Measurements from ENCODE around the gene USP21. TPM values are rescaled to one million over a fixed set of nuclear protein-coding genes. Genes with fewer than 3 reads are reported as not detected.

Gene USP21
- total and polyA plus RNA-seq, 9 of the 15 experiments (the other 6 are each of a cell fraction or from before 2014, with no cell fraction given) = 4.9 to 52.4 (median 21.6) TPM

DNA sequence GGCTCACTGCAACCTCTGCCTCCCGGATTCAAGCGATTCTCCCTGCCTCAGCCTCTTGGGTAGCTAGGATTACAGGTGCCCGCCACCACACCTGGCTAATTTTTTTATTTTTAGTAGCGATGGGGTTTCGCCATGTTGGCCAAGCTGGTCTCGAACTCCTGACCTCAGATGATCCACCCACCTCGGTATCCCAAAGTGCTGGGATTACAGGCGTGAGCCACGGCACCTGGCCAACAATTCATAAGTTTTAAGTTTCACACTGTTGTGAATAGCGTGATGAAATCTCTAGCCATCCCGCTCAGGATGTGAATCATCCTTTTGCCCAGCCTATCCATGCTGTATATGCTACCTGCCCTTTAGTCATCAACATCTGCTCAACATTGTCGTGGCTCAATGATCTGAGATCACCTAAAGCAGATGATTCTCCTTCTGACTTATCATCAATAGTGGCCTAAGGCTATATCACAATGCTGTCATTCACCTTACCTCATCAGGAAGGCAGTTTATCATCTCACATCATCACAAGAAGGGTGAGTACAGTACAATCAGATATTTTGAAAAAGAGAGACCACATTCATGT is 44.1 kb upstream of the USP21 start (continued):
- TF ChIP-seq STAG1 (CRISPR knock-in tag; IDR thresholded peaks at IDR 0.05; ENCODE audit: borderline replicate concordance) = no peak
- TF ChIP-seq, protein P1, sequence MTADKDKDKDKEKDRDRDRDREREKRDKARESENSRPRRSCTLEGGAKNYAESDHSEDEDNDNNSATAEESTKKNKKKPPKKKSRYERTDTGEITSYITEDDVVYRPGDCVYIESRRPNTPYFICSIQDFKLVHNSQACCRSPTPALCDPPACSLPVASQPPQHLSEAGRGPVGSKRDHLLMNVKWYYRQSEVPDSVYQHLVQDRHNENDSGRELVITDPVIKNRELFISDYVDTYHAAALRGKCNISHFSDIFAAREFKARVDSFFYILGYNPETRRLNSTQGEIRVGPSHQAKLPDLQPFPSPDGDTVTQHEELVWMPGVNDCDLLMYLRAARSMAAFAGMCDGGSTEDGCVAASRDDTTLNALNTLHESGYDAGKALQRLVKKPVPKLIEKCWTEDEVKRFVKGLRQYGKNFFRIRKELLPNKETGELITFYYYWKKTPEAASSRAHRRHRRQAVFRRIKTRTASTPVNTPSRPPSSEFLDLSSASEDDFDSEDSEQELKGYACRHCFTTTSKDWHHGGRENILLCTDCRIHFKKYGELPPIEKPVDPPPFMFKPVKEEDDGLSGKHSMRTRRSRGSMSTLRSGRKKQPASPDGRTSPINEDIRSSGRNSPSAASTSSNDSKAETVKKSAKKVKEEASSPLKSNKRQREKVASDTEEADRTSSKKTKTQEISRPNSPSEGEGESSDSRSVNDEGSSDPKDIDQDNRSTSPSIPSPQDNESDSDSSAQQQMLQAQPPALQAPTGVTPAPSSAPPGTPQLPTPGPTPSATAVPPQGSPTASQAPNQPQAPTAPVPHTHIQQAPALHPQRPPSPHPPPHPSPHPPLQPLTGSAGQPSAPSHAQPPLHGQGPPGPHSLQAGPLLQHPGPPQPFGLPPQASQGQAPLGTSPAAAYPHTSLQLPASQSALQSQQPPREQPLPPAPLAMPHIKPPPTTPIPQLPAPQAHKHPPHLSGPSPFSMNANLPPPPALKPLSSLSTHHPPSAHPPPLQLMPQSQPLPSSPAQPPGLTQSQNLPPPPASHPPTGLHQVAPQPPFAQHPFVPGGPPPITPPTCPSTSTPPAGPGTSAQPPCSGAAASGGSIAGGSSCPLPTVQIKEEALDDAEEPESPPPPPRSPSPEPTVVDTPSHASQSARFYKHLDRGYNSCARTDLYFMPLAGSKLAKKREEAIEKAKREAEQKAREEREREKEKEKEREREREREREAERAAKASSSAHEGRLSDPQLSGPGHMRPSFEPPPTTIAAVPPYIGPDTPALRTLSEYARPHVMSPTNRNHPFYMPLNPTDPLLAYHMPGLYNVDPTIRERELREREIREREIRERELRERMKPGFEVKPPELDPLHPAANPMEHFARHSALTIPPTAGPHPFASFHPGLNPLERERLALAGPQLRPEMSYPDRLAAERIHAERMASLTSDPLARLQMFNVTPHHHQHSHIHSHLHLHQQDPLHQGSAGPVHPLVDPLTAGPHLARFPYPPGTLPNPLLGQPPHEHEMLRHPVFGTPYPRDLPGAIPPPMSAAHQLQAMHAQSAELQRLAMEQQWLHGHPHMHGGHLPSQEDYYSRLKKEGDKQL (CRISPR knock-in tag; IDR thresholded peaks at IDR 0.05; ENCODE audit: borderline replicate concordance) = no peak
- TF ChIP-seq ATF7 (IDR thresholded peaks at IDR 0.05) = peak; percentile 81
- TF ChIP-seq CTBP1 (IDR thresholded peaks at IDR 0.05; ENCODE audit: borderline replicate concordance) = peak; percentile 92
- TF ChIP-seq TCF7 (IDR thresholded peaks at IDR 0.05; ENCODE audit: borderline replicate concordance) = no peak
- no peak for TF ChIP-seq KDM5B (IDR thresholded peaks at IDR 0.05; ENCODE audit: insufficient replicate concordance, low read depth, low read length)
- peak; percentile 21; the same call in 1 of the 2 replicates for TF ChIP-seq MTA3 (IDR thresholded peaks at IDR 0.05; ENCODE audit: borderline replicate concordance)
- TF ChIP-seq, protein P2, sequence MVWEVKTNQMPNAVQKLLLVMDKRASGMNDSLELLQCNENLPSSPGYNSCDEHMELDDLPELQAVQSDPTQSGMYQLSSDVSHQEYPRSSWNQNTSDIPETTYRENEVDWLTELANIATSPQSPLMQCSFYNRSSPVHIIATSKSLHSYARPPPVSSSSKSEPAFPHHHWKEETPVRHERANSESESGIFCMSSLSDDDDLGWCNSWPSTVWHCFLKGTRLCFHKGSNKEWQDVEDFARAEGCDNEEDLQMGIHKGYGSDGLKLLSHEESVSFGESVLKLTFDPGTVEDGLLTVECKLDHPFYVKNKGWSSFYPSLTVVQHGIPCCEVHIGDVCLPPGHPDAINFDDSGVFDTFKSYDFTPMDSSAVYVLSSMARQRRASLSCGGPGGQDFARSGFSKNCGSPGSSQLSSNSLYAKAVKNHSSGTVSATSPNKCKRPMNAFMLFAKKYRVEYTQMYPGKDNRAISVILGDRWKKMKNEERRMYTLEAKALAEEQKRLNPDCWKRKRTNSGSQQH (CRISPR knock-in tag; IDR thresholded peaks at IDR 0.05) = no peak
- TF ChIP-seq ZNF253 (CRISPR knock-in tag; conservative IDR thresholded peaks at IDR 0.05) = no peak
- peak; percentile 71 for TF ChIP-seq ARID1B (IDR thresholded peaks at IDR 0.05)
- no peak for TF ChIP-seq MTA2 (IDR thresholded peaks at IDR 0.05; ENCODE audit: low read depth)
- no peak for TF ChIP-seq ZNF41 (CRISPR knock-in tag; conservative IDR thresholded peaks at IDR 0.05)
- TF ChIP-seq NR2C1 (IDR thresholded peaks at IDR 0.05) = no peak
- TF ChIP-seq NR2C1 (tag; IDR thresholded peaks at IDR 0.05) = peak; percentile 57
- no peak for TF ChIP-seq MAFG (tag; conservative IDR thresholded peaks at IDR 0.05)
- TF ChIP-seq PKNOX1 (IDR thresholded peaks at IDR 0.05) = peak; percentile 73
- TF ChIP-seq PCBP2 (IDR thresholded peaks at IDR 0.05; ENCODE audit: low read depth, low read length, poor library complexity, severe bottlenecking) = no peak
- TF ChIP-seq ZMIZ1 (IDR thresholded peaks at IDR 0.05; ENCODE audit: low read depth in 2 of 2, low read length in 2 of 2) = no peak
